Measurements from ENCODE around the gene SLIT1.

SLIT1 gene

GRCh38 chr10:97199152-97199551, 13.4 kb upstream of the SLIT1 start:
- DNase-seq, result no peak

DNA sequence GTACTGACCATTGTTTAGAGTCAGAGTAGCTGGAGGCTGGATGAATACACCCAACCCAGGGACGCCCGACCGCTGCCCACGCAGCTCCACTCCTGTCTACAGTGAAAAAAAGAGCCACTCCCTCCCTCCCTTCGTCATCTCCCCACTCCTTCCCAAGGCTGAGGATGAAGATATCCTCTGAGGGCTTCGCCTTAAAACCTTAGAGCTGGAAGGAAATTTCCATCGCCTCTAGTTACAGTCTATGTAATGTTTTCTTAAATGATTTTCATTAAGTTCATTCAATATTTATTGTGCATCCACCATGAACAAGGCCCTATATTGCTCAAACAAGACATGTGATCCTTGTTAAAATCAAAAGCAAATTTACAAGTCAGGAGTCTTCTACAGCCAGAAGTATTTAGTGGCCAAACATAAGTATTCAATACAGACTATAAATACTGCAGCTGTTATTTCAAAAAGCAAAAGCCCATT, 11.3 kb upstream of the SLIT1 start:
- DNase-seq, result no peak

DNA sequence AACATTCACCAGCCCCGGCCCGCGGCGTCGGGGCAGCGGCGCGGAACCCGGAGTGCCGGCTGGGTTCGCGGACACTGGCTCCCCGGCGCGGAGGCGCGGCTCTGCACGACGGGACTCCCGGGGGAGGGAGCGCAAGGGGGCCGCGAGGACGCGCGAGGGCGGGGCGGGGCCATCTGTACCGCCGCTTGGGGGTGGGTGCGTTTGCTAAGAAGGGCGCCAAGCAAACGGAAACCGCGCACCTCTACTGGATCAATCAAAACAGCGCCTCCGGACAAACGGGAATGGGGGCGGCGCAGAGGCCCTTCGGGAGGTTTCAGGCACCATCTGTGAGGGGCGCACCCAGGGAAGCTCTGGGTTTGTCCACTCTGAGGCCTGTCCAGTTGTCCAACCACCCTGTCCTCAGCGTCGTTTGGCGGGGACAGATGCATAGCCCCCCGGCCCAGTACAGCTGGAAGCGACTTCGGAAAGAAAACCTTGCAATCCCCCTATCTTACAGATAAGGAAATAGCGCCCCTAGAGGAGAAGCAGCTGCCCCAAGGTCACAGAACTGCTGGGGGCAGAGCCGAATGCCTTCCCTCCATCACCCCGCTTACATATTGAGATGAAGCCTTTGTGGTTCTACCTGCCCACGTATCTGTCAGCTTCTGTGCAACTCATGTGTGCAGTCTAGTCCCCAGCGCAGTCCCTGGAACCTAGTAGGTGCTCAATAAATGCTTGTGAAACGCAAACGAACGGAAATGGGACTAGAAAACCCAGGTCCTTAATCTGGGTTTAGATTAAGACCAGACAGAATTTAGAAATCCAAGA, 10.7 kb upstream of the SLIT1 start:
- DNase-seq, result no peak

GRCh38 chr10:97195706-97196222, 10.0 kb upstream of the SLIT1 start:
- no peak for DNase-seq

DNA sequence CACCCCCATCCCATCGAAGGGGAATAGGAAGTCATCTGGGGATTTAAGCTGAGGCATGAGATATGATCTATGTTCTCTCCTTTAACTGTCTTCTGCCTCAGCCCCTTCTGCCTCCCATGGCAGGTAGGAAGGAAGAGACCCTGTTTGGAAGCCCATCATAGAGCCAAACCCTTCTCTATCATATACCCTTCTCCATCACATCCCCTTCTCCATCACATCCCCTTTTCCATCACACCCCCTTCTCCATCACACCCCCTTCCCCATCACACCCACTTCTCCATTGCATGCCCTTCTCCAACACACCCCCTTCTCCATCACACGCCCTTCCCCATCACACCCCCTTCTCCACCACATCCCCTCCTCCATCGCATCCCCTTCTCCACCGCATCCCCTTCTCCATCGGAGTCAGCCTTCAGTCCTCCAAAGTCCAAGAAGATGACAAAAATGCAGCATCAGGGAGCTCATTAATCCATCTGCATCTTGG, 7.2 kb upstream of the SLIT1 start:
- no peak for DNase-seq

DNA sequence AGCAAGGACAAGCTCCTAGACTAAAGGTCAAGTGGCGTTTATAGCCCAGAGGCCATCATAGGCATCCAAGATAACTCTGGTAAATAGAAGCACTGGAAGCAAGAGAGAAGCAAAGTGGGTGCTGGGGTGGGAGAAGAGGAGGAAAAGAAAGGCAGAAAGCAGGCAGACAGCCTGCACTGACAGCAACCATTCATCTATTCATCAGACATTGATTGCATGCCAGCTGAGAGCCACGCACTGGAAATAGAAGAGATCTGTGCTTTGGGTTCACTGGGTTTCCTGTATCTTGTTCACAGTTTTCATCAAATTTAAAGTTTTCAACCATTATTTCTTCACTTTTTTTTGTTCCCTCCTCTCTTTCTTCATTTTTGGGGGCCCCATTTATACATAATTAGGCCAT, 4.7 kb upstream of the SLIT1 start:
- no peak for DNase-seq

GRCh38 chr10:97188261-97188711, 2.5 kb upstream of the SLIT1 start:
- DNase-seq, result no peak

GRCh38 chr10:97186911-97187310, 1.2 kb upstream of the SLIT1 start:
- DNase-seq, result no peak

DNA sequence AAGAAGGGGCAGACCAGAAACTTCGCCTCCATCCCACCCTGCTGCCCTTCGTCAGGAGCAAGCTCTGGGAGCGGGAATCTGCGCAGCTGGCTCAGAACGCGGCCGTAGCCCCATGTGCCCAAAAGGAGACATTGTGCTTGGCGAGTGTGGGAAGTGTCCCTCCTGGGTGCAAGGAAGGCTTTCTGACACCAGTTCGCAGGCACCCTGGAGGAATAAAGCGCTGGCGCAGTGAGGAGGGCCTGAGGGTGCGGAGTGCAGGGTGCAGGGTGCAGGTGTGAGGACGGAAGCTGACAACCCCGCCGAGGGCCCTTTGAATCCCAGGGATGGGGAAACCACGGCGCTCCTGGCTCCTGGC, 811 bp downstream of the SLIT1 start:
- no peak for DNase-seq

GRCh38 chr10:97183314-97183713, 2.4 kb downstream of the SLIT1 start:
- no peak for DNase-seq

DNA sequence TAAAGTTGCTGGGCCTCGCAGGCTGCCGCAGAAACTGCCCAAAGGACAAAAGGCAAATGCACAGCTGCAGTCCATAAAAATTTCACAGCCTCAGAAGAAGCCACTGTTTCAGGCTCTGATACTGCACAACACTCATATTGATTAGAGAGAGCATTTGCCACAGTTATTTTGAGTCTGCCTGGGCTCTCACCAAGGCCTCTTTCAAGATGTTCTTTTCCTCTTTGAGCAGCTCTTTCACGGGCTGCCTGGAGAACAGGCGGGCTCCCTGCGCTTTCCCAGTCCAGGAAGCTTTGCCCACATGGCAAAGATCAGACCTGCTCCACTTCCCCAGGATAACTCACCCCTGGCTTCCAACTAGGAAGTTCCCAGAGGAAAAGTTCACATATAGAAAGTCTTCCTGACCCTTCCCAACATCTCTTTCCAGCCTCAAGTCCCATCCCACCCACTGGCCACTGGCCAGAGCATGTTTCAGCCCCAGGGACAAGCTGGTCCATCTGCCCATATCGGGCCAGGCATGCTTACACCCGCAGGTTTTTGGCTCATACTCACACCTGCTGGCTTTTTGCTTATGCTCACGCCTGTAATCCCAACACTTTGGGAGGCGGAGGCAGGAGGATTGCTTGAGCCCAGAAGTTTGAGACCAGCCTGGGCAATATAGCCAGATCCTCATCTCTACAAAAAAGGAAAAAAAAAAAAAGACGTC, 3.3 kb downstream of the SLIT1 start:
- no peak for DNase-seq

- no peak for DNase-seq
Measured at GRCh38 chr10:97180986-97181385, 4.8 kb downstream of the SLIT1 start.

DNA sequence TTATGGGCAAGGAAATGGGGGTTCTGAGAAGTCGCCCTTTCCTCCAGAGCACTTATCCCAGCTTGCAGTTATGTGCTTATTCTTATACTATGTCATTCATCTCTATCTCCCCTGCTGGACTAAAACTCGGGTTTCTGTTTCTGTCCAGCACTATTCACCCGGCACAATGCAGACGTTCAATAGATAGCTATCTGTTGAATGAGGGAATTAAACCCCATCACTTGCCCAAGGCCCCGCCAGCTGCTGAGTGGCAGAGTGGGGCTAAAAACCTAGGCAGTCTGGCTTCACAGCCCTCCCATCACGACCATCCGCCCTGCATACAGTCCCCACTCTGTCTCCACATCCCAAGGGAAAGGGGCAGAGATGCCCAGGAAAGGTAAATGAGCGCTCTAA, 5.4 kb downstream of the SLIT1 start:
- DNase-seq, result no peak

DNA sequence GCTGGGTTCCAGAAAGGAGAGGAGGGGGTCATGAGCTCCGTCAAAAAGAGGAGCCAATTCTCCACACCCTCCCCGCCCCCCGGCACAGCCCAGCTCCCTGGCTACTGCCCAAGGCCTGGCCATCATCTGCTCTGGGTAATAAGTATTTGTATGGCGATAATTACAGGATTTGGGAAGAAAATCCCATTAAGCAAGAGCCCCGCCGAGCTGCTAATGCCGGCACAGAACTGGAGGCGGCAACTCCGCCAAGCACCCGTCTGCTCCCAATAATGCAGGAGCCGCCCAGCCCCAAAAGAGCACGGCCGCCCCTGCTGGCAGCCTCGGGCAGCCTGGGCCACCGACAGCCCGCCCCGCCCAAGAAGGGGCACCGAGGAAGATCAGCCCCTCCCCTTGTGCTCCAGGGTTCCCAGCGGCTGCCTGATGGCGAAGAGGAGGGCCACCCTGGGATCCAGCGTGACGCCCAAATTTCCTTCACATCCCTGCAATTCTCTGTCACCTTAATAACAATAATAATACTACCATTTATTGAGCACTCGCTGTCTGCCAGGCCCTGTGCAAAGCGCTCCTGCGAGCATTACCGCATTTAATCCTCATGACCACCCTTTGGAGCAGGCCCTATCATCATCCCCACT, 5.9 kb downstream of the SLIT1 start:
- no peak for DNase-seq

DNA sequence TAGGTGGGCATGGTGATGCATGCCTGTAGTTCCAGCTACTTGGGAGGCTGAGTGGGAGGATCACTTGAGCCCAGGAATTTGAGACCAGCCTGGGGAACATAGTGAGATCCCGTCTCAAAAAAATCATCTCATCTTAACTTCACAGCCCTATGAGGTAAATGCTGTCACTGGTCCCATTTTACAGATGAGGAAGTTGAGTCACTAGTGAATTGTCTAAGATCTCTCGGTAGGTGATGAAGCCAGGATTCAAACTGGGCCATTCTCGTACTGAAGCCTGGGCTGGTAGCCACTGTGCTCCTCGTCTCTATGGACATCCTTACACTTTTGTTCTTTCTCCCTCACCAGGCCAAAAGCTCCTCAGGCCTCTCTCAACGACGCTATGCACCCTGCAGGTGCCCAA, 6.4 kb downstream of the SLIT1 start:
- DNase-seq, result no peak

GRCh38 chr10:97178074-97178473, 7.7 kb downstream of the SLIT1 start:
- DNase-seq, result no peak

DNA sequence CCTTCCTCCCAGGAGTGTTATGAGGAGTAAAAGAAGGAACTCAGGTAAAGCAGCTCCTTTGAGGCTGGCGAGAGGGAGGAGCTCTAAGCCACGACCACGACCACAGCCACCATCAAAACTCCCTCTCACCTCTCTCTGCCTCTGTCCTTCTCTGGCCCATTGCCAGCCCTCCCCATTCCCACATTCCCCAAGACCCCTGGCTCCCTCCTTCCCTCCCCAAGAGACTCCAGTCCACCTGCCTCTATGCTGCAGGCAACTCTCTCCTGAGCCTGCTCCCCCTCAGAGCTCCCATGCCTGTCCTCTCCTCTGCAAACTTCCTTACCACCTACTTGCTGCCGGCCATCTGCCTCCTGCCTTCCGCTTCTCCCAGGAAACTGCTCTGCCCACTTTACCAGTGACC, 9.5 kb downstream of the SLIT1 start:
- DNase-seq, result no peak

DNA sequence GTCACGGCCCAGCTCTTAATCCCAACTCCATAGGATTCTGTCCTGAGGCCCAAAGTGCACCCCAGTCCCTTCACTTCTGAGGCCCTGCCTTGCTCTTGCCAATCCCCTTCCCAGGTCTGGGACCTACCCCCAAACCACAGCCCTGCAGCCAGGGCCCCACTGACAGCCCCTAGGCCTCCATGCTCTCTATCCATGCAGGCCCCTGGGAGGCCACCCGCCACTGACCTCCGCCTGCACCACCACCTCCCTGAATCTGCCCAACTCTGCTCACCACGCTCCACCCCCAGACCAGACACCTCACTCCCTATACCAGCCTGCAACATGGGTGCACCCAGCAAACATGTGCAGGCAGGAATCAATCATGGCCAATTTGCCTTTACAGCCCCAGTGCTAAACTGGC, 10.2 kb downstream of the SLIT1 start:
- no peak for DNase-seq

DNA sequence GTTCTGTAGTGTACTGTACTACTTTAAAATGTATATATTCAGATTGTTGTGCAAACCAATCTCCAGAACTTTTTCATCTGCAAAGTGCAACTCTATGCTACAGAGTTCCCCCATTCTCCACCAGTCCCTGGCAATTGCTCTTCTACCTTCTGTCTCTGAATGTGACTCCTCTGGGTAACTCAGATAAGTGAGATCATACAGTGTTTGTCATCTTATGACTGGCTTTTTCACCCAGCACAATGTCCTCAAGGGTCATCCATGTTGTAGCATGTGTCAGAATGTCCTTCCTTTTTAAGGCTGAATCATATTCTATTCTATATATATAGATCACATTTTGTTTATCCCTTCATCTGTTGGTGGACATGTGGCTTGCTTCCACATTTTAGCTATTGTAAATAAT, 10.8 kb downstream of the SLIT1 start:
- DNase-seq, result no peak

DNA sequence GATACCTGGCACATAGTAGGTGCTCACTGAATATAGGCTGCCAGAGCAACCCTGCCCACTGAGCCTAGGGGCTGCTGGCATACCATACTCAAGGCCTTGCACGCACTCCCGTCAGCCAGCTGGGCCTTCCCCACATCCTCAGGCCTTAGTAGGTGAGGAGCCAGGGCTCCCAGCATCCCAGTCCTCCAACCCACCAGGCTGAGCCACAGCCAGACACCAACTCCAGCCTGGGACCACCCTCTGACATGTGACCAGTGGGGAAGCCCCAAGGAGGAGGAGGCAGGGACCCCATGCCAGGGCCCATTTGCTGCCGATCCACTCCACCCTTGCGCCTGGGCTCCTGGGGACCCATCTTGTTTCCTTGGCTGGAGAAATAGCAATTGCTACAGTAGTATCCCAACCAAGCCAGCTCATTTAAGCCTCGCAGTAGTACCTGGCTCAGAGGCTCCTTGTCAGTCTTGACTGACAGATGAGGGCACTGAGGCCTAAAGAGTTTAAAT, 11.4 kb downstream of the SLIT1 start:
- no peak for DNase-seq

- no peak for DNase-seq
Measured at GRCh38 chr10:97173036-97173435, 12.7 kb downstream of the SLIT1 start.

DNA sequence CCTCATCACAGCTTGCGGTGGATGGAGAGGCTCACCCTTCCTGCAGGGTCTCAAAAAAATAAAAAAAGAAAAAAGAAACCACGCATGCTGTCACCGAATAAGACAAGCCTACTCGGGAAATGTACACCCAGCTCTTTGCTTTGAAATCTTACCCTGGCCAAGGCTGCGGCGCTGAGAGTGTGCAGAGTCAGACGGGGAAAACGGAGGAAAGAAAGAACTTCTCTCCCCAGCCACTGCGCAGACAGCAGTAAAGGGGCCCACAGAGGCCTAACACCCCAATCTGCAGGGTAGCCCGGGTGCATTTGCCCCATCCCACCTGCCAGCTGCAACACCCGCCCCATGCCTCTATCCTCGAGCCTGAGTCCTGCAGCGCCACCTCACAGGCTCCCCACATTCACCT, 14.8 kb downstream of the SLIT1 start:
- DNase-seq, result no peak

DNA sequence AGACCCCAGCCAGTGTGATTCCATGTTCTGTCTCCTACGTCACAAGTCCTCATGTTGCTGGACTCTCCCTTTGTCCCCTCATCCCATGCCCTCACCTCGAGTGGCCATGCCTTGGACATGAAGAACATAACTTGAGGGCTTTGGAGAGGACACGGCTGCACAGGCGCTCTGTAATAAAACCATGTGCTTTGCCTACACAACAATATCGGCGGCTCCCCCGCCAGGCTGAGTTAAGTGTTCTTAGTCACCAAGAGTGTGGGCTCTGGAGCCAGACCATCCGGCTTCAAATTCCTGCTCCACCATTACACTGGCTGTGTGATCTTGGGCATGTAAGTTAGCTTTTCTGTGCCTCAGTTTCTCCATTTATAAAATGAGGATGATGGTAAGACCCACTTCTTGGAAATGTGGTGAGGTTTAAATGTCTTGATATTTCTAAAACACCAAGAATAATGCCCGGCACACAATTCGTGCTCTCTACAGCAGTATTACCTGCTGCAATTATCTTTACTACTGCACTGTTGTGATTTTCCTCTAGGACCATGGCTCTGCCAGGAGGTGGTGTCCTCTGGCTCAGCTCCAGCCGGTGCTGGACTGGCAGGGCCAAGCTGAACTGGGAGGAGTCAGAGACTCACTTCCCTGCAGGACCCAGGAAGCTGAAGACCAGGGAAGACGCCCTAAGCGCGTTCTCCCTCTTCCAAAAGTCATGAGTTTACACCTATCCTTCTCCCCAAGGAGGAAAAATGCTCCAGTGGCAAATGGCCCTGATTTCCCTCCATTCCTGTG, 15.7 kb downstream of the SLIT1 start:
- no peak for DNase-seq

All from NK-92 treated with Interleukin-12 subunit alpha and Interleukin-12 subunit beta, amount 100 ng/mL, for 24 hours (cell line).